Measurements from ENCODE around the gene SND1.

DNA sequence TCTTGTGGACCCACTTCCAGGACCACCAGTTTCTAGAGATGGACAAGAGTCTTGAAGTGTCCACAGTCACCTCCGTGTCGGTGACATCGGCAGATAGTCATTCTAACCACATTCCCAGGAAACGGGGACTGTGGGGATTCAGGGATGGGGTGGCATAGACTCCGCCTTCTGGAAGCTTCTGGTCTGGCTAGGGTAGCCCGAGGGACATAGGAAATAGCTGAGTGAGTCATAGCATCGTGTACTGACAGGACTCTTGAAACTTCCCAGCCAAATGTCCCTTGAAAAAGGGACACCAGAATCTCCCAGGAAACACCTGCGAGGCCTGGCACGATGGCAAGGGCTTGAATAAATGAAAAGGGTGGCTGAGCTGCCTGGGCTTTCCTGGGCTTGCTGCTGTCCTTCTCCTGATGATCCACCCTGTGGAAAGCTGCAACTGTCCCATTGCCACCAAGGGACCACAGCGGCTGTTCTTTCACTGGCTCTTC, 463.4 kb downstream of the SND1 start:
- TF ChIP-seq, protein P1, sequence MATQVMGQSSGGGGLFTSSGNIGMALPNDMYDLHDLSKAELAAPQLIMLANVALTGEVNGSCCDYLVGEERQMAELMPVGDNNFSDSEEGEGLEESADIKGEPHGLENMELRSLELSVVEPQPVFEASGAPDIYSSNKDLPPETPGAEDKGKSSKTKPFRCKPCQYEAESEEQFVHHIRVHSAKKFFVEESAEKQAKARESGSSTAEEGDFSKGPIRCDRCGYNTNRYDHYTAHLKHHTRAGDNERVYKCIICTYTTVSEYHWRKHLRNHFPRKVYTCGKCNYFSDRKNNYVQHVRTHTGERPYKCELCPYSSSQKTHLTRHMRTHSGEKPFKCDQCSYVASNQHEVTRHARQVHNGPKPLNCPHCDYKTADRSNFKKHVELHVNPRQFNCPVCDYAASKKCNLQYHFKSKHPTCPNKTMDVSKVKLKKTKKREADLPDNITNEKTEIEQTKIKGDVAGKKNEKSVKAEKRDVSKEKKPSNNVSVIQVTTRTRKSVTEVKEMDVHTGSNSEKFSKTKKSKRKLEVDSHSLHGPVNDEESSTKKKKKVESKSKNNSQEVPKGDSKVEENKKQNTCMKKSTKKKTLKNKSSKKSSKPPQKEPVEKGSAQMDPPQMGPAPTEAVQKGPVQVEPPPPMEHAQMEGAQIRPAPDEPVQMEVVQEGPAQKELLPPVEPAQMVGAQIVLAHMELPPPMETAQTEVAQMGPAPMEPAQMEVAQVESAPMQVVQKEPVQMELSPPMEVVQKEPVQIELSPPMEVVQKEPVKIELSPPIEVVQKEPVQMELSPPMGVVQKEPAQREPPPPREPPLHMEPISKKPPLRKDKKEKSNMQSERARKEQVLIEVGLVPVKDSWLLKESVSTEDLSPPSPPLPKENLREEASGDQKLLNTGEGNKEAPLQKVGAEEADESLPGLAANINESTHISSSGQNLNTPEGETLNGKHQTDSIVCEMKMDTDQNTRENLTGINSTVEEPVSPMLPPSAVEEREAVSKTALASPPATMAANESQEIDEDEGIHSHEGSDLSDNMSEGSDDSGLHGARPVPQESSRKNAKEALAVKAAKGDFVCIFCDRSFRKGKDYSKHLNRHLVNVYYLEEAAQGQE (IDR thresholded peaks at IDR 0.05; ENCODE audit: low read depth): no peak
- TF ChIP-seq EP300 (IDR thresholded peaks at IDR 0.05; ENCODE audit: borderline replicate concordance) (no peak), EGR1 (IDR thresholded peaks at IDR 0.05) (no peak), TAF1 (IDR thresholded peaks at IDR 0.05; ENCODE audit: low read depth) (no peak), TEAD4 (IDR thresholded peaks at IDR 0.05) (no peak), NFIC (IDR thresholded peaks at IDR 0.05) (no peak), ZBTB7A (IDR thresholded peaks at IDR 0.05; ENCODE audit: low read depth) (no peak), CREB1 (IDR thresholded peaks at IDR 0.05; ENCODE audit: low read depth) (no peak)
- TF ChIP-seq, protein P2, sequence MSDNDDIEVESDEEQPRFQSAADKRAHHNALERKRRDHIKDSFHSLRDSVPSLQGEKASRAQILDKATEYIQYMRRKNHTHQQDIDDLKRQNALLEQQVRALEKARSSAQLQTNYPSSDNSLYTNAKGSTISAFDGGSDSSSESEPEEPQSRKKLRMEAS (IDR thresholded peaks at IDR 0.05): no peak

Measured in Ishikawa (cell line).